HG02970 (cell line): ENCODE data around the gene PRRC2B.
A peak's percentile ranks its signal among the peaks of the same experiment; 100 is the strongest.
"Not testable (repeated sequence)": the region's sequence is repeated elsewhere in the genome, so short reads cannot be mapped to it uniquely, and the experiment has no call there.

Experiments used
- ATAC-seq: cut with Tn5 transposase; IDR thresholded peaks from one replicate; pipeline ENCODE4 v1.9.1; 2021; ENCODE audit warnings: mild to moderate bottlenecking, moderate library complexity, moderate number of reproducible peaks; ENCODE audit not compliant: unreplicated experiment, low FRiP score

Gene PRRC2B

GRCh38 chr9:131385296-131385695, 8.6 kb upstream of the PRRC2B start:
- ATAC-seq = no peak

- no peak for ATAC-seq
Observed at GRCh38 chr9:131386281-131386680, 7.6 kb upstream of the PRRC2B start.

GRCh38 chr9:131387394-131387793, 6.5 kb upstream of the PRRC2B start:
- ATAC-seq = no peak

GRCh38 chr9:131391020-131391419, 2.9 kb upstream of the PRRC2B start:
- no peak for ATAC-seq

- ATAC-seq = no peak
Observed at GRCh38 chr9:131391504-131391903, 2.4 kb upstream of the PRRC2B start.

GRCh38 chr9:131394464-131395156, 724 bp downstream of the PRRC2B start:
- peak; percentile 38 for ATAC-seq

- no peak for ATAC-seq
Observed at GRCh38 chr9:131395157-131396098, 1.5 kb downstream of the PRRC2B start.

GRCh38 chr9:131396099-131396479, 2.2 kb downstream of the PRRC2B start:
- not testable (repeated sequence) for ATAC-seq

GRCh38 chr9:131396626-131397025, 2.7 kb downstream of the PRRC2B start:
- no peak for ATAC-seq

GRCh38 chr9:131397100-131397790, 3.4 kb downstream of the PRRC2B start:
- no peak for ATAC-seq

GRCh38 chr9:131398204-131398603, 4.3 kb downstream of the PRRC2B start:
- ATAC-seq = no peak

GRCh38 chr9:131399972-131400371, 6.1 kb downstream of the PRRC2B start:
- no peak for ATAC-seq

GRCh38 chr9:131400627-131401026, 6.7 kb downstream of the PRRC2B start:
- ATAC-seq = no peak

- ATAC-seq = no peak
Observed at GRCh38 chr9:131402073-131402472, 8.2 kb downstream of the PRRC2B start.

- no peak for ATAC-seq
Observed at GRCh38 chr9:131402738-131403492, 9.0 kb downstream of the PRRC2B start.

GRCh38 chr9:131403493-131403773, 9.5 kb downstream of the PRRC2B start:
- no peak for ATAC-seq

- no peak for ATAC-seq
Observed at GRCh38 chr9:131404581-131404980, 10.7 kb downstream of the PRRC2B start.

- ATAC-seq = no peak
Observed at GRCh38 chr9:131404987-131405386, 11.1 kb downstream of the PRRC2B start.

GRCh38 chr9:131405428-131405827, 11.5 kb downstream of the PRRC2B start:
- ATAC-seq = no peak

- no peak for ATAC-seq
Observed at GRCh38 chr9:131405858-131406537, 12.1 kb downstream of the PRRC2B start.
